ES-I3 (cell line): ENCODE measurements around the gene UTP3.
"Not testable (repeated sequence)": the region's sequence is repeated elsewhere in the genome, so short reads cannot be mapped to it uniquely, and the experiment has no call there.

Source experiments
- H3K36me3 ChIP-seq: 2 replicates; pipeline ENCODE4 v1.6.1; 2013; ENCODE audit warnings: mild to moderate bottlenecking, low read length, control low read depth, moderate library complexity; ENCODE audit not compliant: insufficient read depth
- H3K4me1 ChIP-seq: 2 replicates; pipeline ENCODE4 v1.6.1; 2013; ENCODE audit warnings: mild to moderate bottlenecking, control low read depth, low read length; ENCODE audit not compliant: insufficient read depth
- H3K9ac ChIP-seq: 2 replicates; pipeline ENCODE4 v1.6.1; 2013; ENCODE audit warnings: low read depth, mild to moderate bottlenecking, low read length, moderate library complexity
- H3K9me3 ChIP-seq: 2 replicates; pipeline ENCODE4 v1.6.1; 2013; ENCODE audit warnings: mild to moderate bottlenecking, low read length, moderate library complexity; ENCODE audit not compliant: control insufficient read depth, insufficient read depth

UTP3 gene

GRCh38 chr4:70702592-70702991 lies 14.3 kb downstream of the UTP3 start:
- not testable (repeated sequence) for H3K4me1 ChIP-seq, H3K9me3 ChIP-seq, H3K36me3 ChIP-seq, H3K9ac ChIP-seq

- Histone ChIP-seq H3K9ac (peak overlapping the region; percentile 87), H3K36me3 (no peaks in the 10 kb centered on the region), H3K4me1 (0 out of 2 replicates have a peak, but pooled peaks cover 7% of the 10 kb centered on the region), H3K9me3 (no peaks in the 10 kb centered on the region)
Measured at GRCh38 chr4:70703619-70704214, 15.4 kb downstream of the UTP3 start.

GRCh38 chr4:70704215-70704930 lies 16.0 kb downstream of the UTP3 start:
- Histone ChIP-seq H3K4me1 (0 out of 2 replicates have a peak, but pooled peaks cover 7% of the 10 kb centered on the region), H3K36me3 (no peaks in the 10 kb centered on the region), H3K9me3 (no peaks in the 10 kb centered on the region), H3K9ac (peak overlapping the region; percentile 87)

- Histone ChIP-seq H3K36me3 (no peaks in the 10 kb centered on the region), H3K4me1 (0 out of 2 replicates have a peak, but pooled peaks cover 7% of the 10 kb centered on the region), H3K9ac (peak overlapping the region; percentile 87), H3K9me3 (no peaks in the 10 kb centered on the region)
Measured at GRCh38 chr4:70704931-70705182, 16.5 kb downstream of the UTP3 start.

GRCh38 chr4:70705183-70706043 lies 17.1 kb downstream of the UTP3 start:
- no peaks in the 10 kb centered on the region for H3K9me3 ChIP-seq
- 0 out of 2 replicates have a peak, but pooled peaks cover 7% of the 10 kb centered on the region for H3K4me1 ChIP-seq
- H3K9ac ChIP-seq = peak overlapping the region; percentile 87
- H3K36me3 ChIP-seq = no peaks in the 10 kb centered on the region

GRCh38 chr4:70706044-70706461 lies 17.7 kb downstream of the UTP3 start:
- H3K36me3 ChIP-seq = no peaks in the 10 kb centered on the region
- H3K9ac ChIP-seq = peak overlapping the region; percentile 87
- H3K9me3 ChIP-seq = no peaks in the 10 kb centered on the region
- 0 out of 2 replicates have a peak, but pooled peaks cover 7% of the 10 kb centered on the region for H3K4me1 ChIP-seq

- Histone ChIP-seq H3K9me3 (no peaks in the 10 kb centered on the region), H3K36me3 (no peaks in the 10 kb centered on the region), H3K4me1 (0 out of 2 replicates have a peak, but pooled peaks cover 7% of the 10 kb centered on the region), H3K9ac (peak overlapping the region; percentile 87; the same call in 1 of the 2 replicates)
Measured at GRCh38 chr4:70706516-70706915, 18.2 kb downstream of the UTP3 start.

- Histone ChIP-seq H3K36me3 (no peaks in the 10 kb centered on the region), H3K9ac (no peak overlapping the region), H3K4me1 (peaks cover 24% of the 10 kb centered on the region), H3K9me3 (no peaks in the 10 kb centered on the region)
Measured at GRCh38 chr4:70709611-70710205, 21.4 kb downstream of the UTP3 start.

- H3K9ac ChIP-seq = no peak overlapping the region
Measured at GRCh38 chr4:70711599-70711998, 23.3 kb downstream of the UTP3 start.

GRCh38 chr4:70712150-70712549 lies 23.8 kb downstream of the UTP3 start:
- no peaks in the 10 kb centered on the region for H3K9me3 ChIP-seq
- peaks cover 18% of the 10 kb centered on the region for H3K4me1 ChIP-seq
- H3K9ac ChIP-seq = no peak overlapping the region
- no peaks in the 10 kb centered on the region for H3K36me3 ChIP-seq

More at GRCh38 chr4:70711599-70711998, 23.3 kb downstream of the UTP3 start:
- no peaks in the 10 kb centered on the region for H3K9me3 ChIP-seq
- H3K36me3 ChIP-seq = no peaks in the 10 kb centered on the region
- H3K4me1 ChIP-seq = peaks cover 20% of the 10 kb centered on the region

GRCh38 chr4:70712604-70713452 lies 24.5 kb downstream of the UTP3 start:
- peaks cover 18% of the 10 kb centered on the region for H3K4me1 ChIP-seq
- no peak overlapping the region for H3K9ac ChIP-seq
- no peaks in the 10 kb centered on the region for H3K9me3 ChIP-seq
- H3K36me3 ChIP-seq = no peaks in the 10 kb centered on the region

GRCh38 chr4:70713453-70714078 lies 25.2 kb downstream of the UTP3 start:
- no peak overlapping the region for H3K9ac ChIP-seq

GRCh38 chr4:70714079-70714887 lies 26.0 kb downstream of the UTP3 start:
- Histone ChIP-seq H3K9me3 (no peaks in the 10 kb centered on the region), H3K9ac (no peak overlapping the region), H3K4me1 (peaks cover 18% of the 10 kb centered on the region), H3K36me3 (no peaks in the 10 kb centered on the region)

More at GRCh38 chr4:70713453-70714078, 25.2 kb downstream of the UTP3 start:
- Histone ChIP-seq H3K9me3 (no peaks in the 10 kb centered on the region), H3K36me3 (no peaks in the 10 kb centered on the region), H3K4me1 (peaks cover 18% of the 10 kb centered on the region)
